ENCODE measurements around the gene APOBEC3H. TPM values are rescaled to one million over a fixed set of nuclear protein-coding genes. Genes with fewer than 3 reads are reported as not detected.

The APOBEC3H gene
- total RNA-seq, 1 donor from 2014 or later = not detected

Other genes starting within 250 kb of the APOBEC3H start
- gene CBX6, start 225.0 kb upstream of the APOBEC3H start, total RNA-seq = 36.7 and 43.5 TPM in 2 replicates
- 0.12 and 0.43 TPM in 2 replicates for gene APOBEC3A, start 139.6 kb upstream of the APOBEC3H start, total RNA-seq
- 67.3 and 68.1 TPM in 2 replicates for gene APOBEC3B, start 114.9 kb upstream of the APOBEC3H start, total RNA-seq
- gene APOBEC3C, start 83.0 kb upstream of the APOBEC3H start, total RNA-seq = 15.6 and 18.5 TPM in 2 replicates
- gene APOBEC3D, start 76.1 kb upstream of the APOBEC3H start, total RNA-seq = 0.46 and 0.58 TPM in 2 replicates
- gene APOBEC3F, start 56.4 kb upstream of the APOBEC3H start, total RNA-seq = 1.7 and 8.5 TPM in 2 replicates
- 5.5 and 6.9 TPM in 2 replicates for gene APOBEC3G, start 20.0 kb upstream of the APOBEC3H start, total RNA-seq
- gene CBX7, start 55.4 kb downstream of the APOBEC3H start, total RNA-seq = 1.7 and 5.8 TPM in 2 replicates
- gene PDGFB, start 147.7 kb downstream of the APOBEC3H start, total RNA-seq = 41.1 and 79.6 TPM in 2 replicates
- gene RPL3, start 222.4 kb downstream of the APOBEC3H start, total RNA-seq = 1,634 and 2,001 TPM in 2 replicates